GM19043 (cell line): ENCODE results near the gene KRTAP10-11.
"Not testable (repeated sequence)": the region's sequence is repeated elsewhere in the genome, so short reads cannot be mapped to it uniquely, and the experiment has no call there.

ENCODE experiments used
- ATAC-seq: cut with Tn5 transposase; IDR thresholded peaks from one replicate; pipeline ENCODE4 v1.9.1; 2021; ENCODE audit warnings: low read depth; ENCODE audit not compliant: unreplicated experiment

KRTAP10-11 gene

DNA sequence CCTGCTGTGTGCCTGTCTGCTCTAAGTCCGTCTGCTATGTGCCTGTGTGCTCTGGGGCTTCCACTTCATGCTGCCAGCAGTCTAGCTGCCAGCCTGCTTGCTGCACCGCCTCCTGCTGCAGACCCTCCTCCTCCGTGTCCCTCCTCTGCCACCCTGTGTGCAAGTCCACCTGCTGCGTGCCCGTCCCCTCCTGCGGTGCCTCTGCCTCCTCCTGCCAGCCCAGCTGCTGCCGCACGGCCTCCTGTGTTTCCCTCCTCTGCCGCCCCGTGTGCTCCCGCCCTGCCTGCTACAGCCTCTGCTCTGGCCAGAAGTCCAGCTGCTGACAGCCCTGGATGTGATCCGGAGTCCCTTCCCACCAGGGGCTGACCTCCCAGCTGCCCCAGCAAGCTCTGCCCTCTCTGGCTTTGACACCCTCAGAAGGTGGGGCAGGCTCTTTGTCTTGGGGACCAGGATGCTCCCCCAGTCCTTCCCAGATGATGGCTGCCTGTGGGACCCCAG, 8.3 kb upstream of the KRTAP10-11 start:
- not testable (repeated sequence) for ATAC-seq

DNA sequence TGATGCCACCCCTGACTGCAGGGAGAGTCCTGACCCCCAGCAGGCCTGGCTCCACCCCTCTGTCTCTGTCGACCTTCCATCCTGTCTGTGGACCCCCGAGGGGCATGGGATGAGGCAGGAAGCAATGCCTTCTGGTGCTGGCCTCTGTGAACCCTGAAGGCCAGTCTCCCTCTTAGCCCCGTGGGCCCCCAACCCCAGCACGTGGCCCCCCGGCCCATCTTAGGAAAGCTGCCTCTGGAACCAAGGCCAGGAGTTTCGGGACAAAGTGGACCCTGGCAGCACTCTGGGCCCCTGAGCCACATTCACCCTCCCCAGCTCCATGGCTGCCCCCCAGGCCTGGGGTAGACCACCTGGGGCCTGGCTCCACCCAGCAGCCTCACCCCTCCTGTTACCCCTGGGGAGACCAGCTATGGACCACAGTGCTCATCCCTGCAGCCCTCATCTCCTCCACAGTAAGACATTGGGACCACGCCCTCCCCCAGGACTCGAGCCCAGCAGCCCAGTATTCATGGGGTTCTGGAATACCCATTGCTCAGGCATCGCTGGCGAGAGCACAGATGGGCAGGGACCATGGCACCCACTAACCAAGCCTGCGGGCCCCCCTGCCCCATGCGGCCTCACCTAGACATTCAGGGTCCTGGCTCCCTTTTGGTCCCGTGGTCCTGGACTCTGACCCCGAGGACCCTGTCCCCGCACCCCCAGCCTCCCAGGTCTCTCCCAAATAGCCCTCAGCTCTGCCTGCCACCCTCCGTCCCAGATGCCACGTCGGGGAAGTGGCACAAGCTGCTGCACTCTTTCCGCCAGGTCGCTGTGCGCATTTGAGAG, 7.5 kb upstream of the KRTAP10-11 start:
- not testable (repeated sequence) for ATAC-seq

DNA sequence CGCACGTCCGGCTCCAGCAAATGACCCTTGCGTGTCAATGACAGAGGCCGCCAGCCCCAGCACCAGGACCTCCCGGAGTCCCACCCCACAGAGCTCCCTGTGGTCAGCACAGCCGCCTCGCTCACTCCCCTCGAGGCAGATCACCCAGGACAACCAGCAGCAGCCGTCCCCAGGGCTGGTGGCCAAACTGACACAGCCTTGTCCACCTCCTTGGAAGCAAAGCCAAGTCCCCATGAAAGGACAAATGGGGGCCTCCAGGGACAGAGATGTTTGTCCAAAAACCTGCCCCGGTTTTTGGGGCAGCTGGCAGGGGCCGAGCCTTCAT, 6.9 kb upstream of the KRTAP10-11 start:
- no peak for ATAC-seq

- no peak for ATAC-seq
Observed at GRCh38 chr21:44640761-44641160, 5.5 kb upstream of the KRTAP10-11 start.

- no peak for ATAC-seq
Observed at GRCh38 chr21:44643741-44644310, 2.4 kb upstream of the KRTAP10-11 start.

GRCh38 chr21:44644878-44645277, 1.3 kb upstream of the KRTAP10-11 start:
- no peak for ATAC-seq

DNA sequence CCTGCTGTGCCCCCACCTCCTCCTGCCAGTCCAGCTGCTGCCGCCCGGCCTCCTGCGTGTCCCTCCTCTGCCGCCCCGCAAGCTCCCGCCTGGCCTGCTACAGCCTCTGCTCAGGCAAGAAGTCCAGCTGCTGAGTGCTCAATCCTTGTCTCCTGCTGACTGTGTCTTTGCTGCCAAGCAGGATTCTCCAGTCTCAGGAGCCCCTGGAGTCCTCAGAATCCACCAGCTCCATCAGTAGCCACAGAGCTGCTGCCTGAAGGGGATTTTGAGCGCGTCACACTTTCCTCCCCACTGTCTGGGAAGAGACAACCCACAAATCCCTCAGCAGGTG, 973 bp downstream of the KRTAP10-11 start:
- ATAC-seq = no peak

GRCh38 chr21:44648557-44649311, 2.5 kb downstream of the KRTAP10-11 start:
- no peak for ATAC-seq

- no peak for ATAC-seq
Observed at GRCh38 chr21:44649521-44650100, 3.4 kb downstream of the KRTAP10-11 start.

GRCh38 chr21:44650265-44650972, 4.2 kb downstream of the KRTAP10-11 start:
- no peak for ATAC-seq

GRCh38 chr21:44650973-44651675, 4.9 kb downstream of the KRTAP10-11 start:
- ATAC-seq = no peak

GRCh38 chr21:44653123-44653522, 6.9 kb downstream of the KRTAP10-11 start:
- ATAC-seq = no peak

DNA sequence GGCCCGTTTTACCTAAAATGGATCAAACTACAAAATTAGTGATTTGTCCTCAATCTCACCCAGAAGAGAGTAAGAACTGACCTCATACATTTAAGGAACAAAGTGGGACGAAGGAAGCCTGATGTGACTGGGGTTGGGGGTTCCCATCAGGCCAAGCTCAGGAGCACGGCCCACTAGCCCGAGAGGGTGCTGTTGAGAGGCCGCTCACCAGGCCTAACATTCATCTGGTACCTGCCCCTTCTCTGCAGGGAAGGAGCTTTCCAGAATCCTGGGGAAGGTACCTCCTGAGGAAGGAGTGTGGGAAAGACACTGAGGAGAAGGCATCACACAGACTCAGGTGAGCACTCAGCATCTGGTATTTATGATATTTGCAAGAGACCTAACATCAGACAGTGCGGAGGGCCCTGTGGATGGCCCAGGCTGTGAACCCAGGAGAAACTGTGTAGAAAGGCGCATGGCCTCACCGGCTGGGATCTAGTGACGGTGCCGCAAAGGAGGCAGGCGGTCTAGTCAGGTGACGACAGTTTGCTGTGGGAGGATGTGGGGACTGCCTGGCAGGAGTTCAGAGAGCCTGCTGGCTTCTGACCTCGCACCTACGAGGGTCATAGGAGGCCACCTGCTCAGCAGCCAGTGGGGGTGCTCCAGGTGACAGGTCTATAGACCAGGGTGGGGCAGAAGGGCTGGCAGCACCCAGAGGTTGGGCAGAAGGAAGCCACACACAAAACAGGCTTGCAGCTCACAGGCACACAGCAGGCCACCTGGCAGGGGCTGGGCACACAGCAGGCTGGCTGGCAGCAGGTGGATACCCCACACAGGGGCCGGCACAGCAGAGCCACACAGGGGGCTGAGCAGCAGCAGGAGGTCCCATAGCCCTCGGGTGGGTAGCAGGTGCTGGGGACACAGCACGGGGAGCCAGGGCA, 7.7 kb downstream of the KRTAP10-11 start:
- ATAC-seq = no peak

- ATAC-seq = no peak
Observed at GRCh38 chr21:44654576-44655175, 8.5 kb downstream of the KRTAP10-11 start, which contains the start of gene KRTAP12-4. Gene KRTAP12-4, minus strand, starts transcription at chr21:44654659. Its CDS starts 45 bp downstream, at chr21:44654614.

DNA sequence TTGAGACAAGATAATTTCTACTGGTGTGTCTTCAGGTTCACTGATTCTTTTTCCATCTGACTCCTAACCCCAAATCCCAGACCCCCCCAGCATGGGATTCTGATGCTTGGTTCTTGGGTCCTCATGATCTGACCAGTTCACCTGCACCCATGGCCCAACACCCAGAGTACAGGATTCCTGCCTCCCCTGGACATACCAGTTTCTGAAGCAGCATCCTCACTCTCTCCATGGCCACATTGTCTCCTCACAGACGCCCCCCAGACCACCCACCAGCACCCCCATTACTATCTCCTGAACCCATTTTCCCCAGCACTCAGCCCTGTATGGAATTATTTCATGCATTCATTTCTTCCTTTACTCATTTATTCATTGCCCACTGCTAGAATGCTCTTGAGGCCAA, 10.7 kb downstream of the KRTAP10-11 start:
- ATAC-seq = no peak

GRCh38 chr21:44657635-44658540, 11.7 kb downstream of the KRTAP10-11 start, which contains the start of gene KRTAP12-3:
Gene KRTAP12-3, plus strand, starts transcription at chr21:44657932. Its CDS starts 48 bp downstream, at chr21:44657980.
- ATAC-seq = no peak

DNA sequence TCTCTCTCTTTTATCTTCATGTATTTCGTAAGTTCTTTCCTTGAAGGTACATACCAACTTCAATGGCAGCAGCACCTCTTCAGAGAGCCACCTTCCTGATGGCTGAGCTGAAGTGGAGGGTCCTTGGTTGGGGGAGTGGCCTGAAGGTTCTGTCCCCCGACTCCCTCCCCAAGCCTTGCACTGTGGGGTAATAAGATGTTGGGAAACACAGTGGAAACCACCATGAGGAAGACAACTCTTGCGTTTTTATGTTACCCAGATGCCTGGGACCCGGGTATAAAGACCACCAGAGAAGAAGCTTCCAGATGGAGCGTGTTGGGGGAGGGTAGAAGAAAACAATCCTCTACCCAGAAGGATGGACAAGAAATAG, 12.3 kb downstream of the KRTAP10-11 start:
- ATAC-seq = no peak
